HL-60 (cell line): ENCODE measurements around the gene ACAP1.

Source experiments
- CTCF ChIP-seq: IDR thresholded peaks from one replicate; pipeline ENCODE4 v1.5.1; 2011; ENCODE audit warnings: low read length, control low read depth, inconsistent platforms; ENCODE audit not compliant: insufficient read depth
- POLR2AphosphoS5 ChIP-seq: IDR thresholded peaks from 2 replicates; pipeline ENCODE4 v1.6.1; 2012; ENCODE audit warnings: low read depth

DNA sequence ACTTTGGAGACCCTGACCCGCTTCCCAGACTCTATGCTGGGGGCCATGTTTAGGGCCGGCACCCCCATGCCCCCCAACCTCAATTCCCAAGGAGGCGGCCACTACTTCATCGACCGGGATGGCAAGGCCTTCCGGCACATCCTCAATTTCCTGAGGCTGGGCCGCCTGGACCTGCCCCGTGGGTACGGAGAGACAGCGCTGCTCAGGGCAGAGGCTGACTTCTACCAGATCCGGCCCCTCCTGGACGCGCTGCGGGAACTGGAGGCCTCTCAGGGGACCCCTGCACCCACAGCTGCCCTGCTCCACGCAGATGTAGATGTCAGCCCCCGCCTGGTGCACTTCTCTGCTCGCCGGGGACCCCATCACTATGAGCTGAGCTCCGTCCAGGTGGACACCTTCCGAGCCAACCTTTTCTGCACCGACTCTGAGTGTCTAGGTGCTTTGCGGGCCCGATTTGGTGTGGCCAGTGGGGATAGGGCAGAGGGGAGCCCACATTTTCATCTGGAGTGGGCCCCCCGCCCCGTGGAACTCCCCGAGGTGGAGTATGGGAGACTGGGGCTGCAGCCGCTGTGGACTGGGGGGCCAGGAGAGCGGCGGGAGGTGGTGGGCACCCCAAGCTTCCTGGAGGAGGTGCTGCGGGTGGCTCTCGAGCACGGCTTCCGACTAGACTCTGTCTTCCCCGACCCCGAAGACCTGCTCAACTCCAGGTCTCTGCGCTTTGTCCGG, 16.7 kb downstream of the ACAP1 start:
- TF ChIP-seq CTCF (no peak), POLR2AphosphoS5 (no peak)
